GM23338 (cell line): Measurements from ENCODE around the gene NOX5. TPM values are rescaled to one million over a fixed set of nuclear protein-coding genes. Genes with fewer than 3 reads are reported as not detected.

Source experiments
- ATAC-seq: fragments of 200-7000 bp; cut with Tn5 transposase; 3 replicates; pipeline ENCODE4 v1.9.1; 2020
- DNase-seq: peaks from one replicate; pipeline ENCODE4 v3.0.0-alpha.2; 2015; ENCODE audit warnings: low spot score
- H2AFZ ChIP-seq: fragments of 200-600 bp; sonication (generic); 2 replicates; pipeline ENCODE4 v1.8.0; 2016; ENCODE audit warnings: antibody characterized with exemption, mild to moderate bottlenecking, moderate library complexity
- H3F3A ChIP-seq: fragments of 200-600 bp; sonication (generic); replicated peaks from 2 replicates; pipeline ENCODE4 v1.8.0; 2017; ENCODE audit warnings: antibody characterized with exemption, mixed run types, low read depth
- H3K27ac ChIP-seq: fragments of 200-600 bp; sonication (generic); 2 replicates; pipeline ENCODE4 v1.6.1; 2016; ENCODE audit warnings: low read depth
- H3K27me3 ChIP-seq: fragments of 200-600 bp; sonication (generic); 2 replicates; pipeline ENCODE4 v1.8.0; 2016; ENCODE audit warnings: mild to moderate bottlenecking, mixed run types, moderate library complexity; ENCODE audit not compliant: insufficient read depth
- H3K36me3 ChIP-seq: fragments of 200-600 bp; sonication (generic); 2 replicates; pipeline ENCODE4 v1.8.0; 2016; ENCODE audit warnings: mild to moderate bottlenecking; ENCODE audit not compliant: insufficient read depth
- H3K4me1 ChIP-seq: fragments of 200-600 bp; sonication (generic); 2 replicates; pipeline ENCODE4 v1.8.0; 2016; ENCODE audit warnings: mild to moderate bottlenecking, moderate library complexity; ENCODE audit not compliant: insufficient read depth
- H3K4me2 ChIP-seq: fragments of 200-600 bp; sonication (generic); 2 replicates; pipeline ENCODE4 v1.7.1; 2017; ENCODE audit warnings: mixed run types
- H3K4me3 ChIP-seq: fragments of 200-600 bp; sonication (generic); 2 replicates; pipeline ENCODE4 v1.6.1; 2016; ENCODE audit warnings: mixed run types
- H3K79me2 ChIP-seq: fragments of 200-600 bp; sonication (generic); replicated peaks from 2 replicates; pipeline ENCODE4 v1.8.0; 2017; ENCODE audit warnings: mild to moderate bottlenecking; ENCODE audit not compliant: insufficient read depth
- H3K9me2 ChIP-seq: fragments of 200-600 bp; sonication (generic); 2 replicates; pipeline ENCODE4 v1.8.0; 2017; ENCODE audit not compliant: insufficient read depth
- H4K20me1 ChIP-seq: fragments of 200-600 bp; sonication (generic); replicated peaks from 2 replicates; pipeline ENCODE4 v1.8.0; 2017; ENCODE audit warnings: mild to moderate bottlenecking; ENCODE audit not compliant: insufficient read depth
- H3K27ac Mint-ChIP-seq: 2 replicates; pipeline ENCODE4 v1.8.0; 2020; ENCODE audit warnings: inconsistent platforms, mild to moderate bottlenecking, moderate library complexity, mixed read lengths
- H3K27me3 Mint-ChIP-seq: 3 replicates; pipeline ENCODE4 v1.8.0; 2022; ENCODE audit warnings: low read depth, mild to moderate bottlenecking, moderate library complexity, mixed read lengths, inconsistent platforms; ENCODE audit not compliant: insufficient read depth, poor library complexity
- H3K36me3 Mint-ChIP-seq: 3 replicates; pipeline ENCODE4 v1.8.0; 2021; ENCODE audit warnings: low read depth, mild to moderate bottlenecking, inconsistent platforms, moderate library complexity, mixed read lengths
- H3K4me1 Mint-ChIP-seq: 3 replicates; pipeline ENCODE4 v1.8.0; 2020; ENCODE audit warnings: mild to moderate bottlenecking, inconsistent platforms, mixed read lengths
- H3K4me3 Mint-ChIP-seq: 3 replicates; pipeline ENCODE4 v1.8.0; 2021; ENCODE audit warnings: moderate library complexity, mild to moderate bottlenecking, inconsistent platforms, mixed read lengths
- H3K9me3 Mint-ChIP-seq: 3 replicates; pipeline ENCODE4 v1.8.0; 2020; ENCODE audit warnings: moderate library complexity, mild to moderate bottlenecking, inconsistent platforms, mixed read lengths
- CTCF ChIP-seq, 2 experiments: fragments of 200-600 bp in 1 of 2; sonication (generic) in 1 of 2; conservative IDR thresholded peaks; 2 replicates each; pipeline versions ENCODE4 v1.5.1 to v1.6.1; 2016 to 2017; ENCODE audit warnings: antibody characterized with exemption in 2 of 2, low read depth in 2 of 2, mild to moderate bottlenecking in 2 of 2, moderate library complexity in 1 of 2
- EZH2 ChIP-seq: fragments of 200-600 bp; sonication (generic); IDR thresholded peaks from one replicate; pipeline ENCODE4 v1.8.0; 2017; ENCODE audit warnings: antibody characterized with exemption, mild to moderate bottlenecking, low read depth; ENCODE audit not compliant: unreplicated experiment
- EZH2phosphoT487 ChIP-seq: fragments of 200-600 bp; sonication (generic); IDR thresholded peaks from one replicate; pipeline ENCODE4 v1.8.1; 2018; ENCODE audit warnings: antibody characterized with exemption; ENCODE audit not compliant: unreplicated experiment
- JUNB ChIP-seq: IDR thresholded peaks from one replicate; pipeline ENCODE4 v1.6.1; 2016; ENCODE audit warnings: antibody characterized with exemption; ENCODE audit not compliant: unreplicated experiment
- NANOG ChIP-seq: IDR thresholded peaks from 2 replicates; pipeline ENCODE4 v1.6.1; 2016; ENCODE audit warnings: antibody characterized with exemption, borderline replicate concordance
- REST ChIP-seq: IDR thresholded peaks from one replicate; pipeline ENCODE4 v1.6.1; 2018; ENCODE audit warnings: antibody characterized with exemption; ENCODE audit not compliant: unreplicated experiment
- ZNF114 ChIP-seq: fragments of 250-450 bp; sonication (Bioruptor Pico); IDR thresholded peaks from 2 replicates; pipeline ENCODE4 v1.5.0; 2020; ENCODE audit warnings: mild to moderate bottlenecking, moderate library complexity
- ZNF331 ChIP-seq: fragments of 250-450 bp; sonication (Bioruptor Pico); IDR thresholded peaks from 2 replicates; pipeline ENCODE4 v1.5.0; 2020; ENCODE audit warnings: low read depth, mild to moderate bottlenecking, moderate library complexity
- ZNF462 ChIP-seq: fragments of 250-450 bp; sonication (Bioruptor Pico); IDR thresholded peaks from 2 replicates; pipeline ENCODE4 v1.5.0; 2020; ENCODE audit warnings: mild to moderate bottlenecking, moderate library complexity
- polyA plus RNA-seq: library from polyadenylated mRNA; unstranded; fragments of >200 nt; fragmentation: Nextera tagmentation; extraction: Ambion mirVana; gene quantifications from 2 replicates; pipeline ENCODE4 v1.2.1, GENCODE V29; 2016
- total RNA-seq: library from RNA; depleted of rRNA; stranded (reverse); fragments of >200 nt; shearing (Covaris generic); gene quantifications from 2 replicates; pipeline ENCODE4 v1.2.3, GENCODE V29; 2014
- TF ChIP-seq, protein P1 (sequence below): IDR thresholded peaks from 2 replicates; pipeline ENCODE4 v1.6.1; 2016; ENCODE audit warnings: antibody characterized with exemption

The NOX5 gene
- total and polyA plus RNA-seq, 2 experiments from 2014 or later: 0.03 TPM; not detected in 1

- TF ChIP-seq CTCF (conservative IDR thresholded peaks at IDR 0.05; ENCODE audit: low read depth in 2 of 2) (no peak), REST (no peak), NANOG (no peak), ZNF331 (CRISPR knock-in tag) (no peak), EZH2phosphoT487 (no peak), ZNF114 (CRISPR knock-in tag) (no peak), JUNB (no peak)
- TF ChIP-seq, protein P1, sequence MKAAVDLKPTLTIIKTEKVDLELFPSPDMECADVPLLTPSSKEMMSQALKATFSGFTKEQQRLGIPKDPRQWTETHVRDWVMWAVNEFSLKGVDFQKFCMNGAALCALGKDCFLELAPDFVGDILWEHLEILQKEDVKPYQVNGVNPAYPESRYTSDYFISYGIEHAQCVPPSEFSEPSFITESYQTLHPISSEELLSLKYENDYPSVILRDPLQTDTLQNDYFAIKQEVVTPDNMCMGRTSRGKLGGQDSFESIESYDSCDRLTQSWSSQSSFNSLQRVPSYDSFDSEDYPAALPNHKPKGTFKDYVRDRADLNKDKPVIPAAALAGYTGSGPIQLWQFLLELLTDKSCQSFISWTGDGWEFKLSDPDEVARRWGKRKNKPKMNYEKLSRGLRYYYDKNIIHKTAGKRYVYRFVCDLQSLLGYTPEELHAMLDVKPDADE: no peak
Observed at GRCh38 chr15:68987676-68988075, 26.8 kb upstream of the NOX5 start (continued).

DNA sequence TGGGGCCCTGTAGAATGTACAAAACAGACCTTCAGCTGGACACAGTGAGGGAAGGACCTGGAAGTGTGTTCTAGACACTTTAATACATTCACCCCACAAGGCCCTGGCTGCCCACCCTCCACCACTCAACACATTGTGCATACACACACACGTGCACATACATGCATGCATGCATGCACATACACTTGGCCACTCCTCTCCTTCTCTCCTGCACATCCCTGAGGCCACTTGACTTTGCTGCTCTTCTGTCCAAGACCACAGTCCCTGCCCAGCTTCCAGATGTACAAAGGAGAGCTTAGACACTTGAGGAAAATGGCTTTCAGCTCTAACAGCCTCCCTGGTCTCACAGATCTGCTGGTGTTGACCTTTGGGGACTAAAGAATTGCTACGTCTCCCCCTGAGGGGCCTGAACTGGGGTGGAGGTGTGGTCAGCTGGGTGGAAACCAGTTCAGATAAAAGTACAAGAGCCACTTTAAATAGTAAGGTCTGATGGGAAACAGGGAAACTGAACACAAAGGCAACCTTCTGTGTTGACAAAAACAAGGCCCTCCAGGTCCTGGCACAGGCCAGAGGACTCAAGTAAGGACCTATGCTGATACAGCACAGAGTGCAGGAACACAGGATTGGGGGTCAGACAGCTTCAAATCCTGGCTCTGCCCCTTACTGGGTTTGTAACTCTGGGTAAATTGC, 24.8 kb upstream of the NOX5 start:
- Histone ChIP-seq H3K27ac (no peak overlapping the region), H3K4me3 (no peak overlapping the region), H3K79me2 (no peaks in the 10 kb centered on the region), H3K4me1 (peaks cover 10% of the 10 kb centered on the region), H3K4me2 (no peak overlapping the region; the same call in 1 of the 2 replicates), H4K20me1 (no peaks in the 10 kb centered on the region), H3K36me3 (no peaks in the 10 kb centered on the region), H3K9me2 (no peaks in the 10 kb centered on the region), H3F3A (no peaks in the 10 kb centered on the region), H3K27me3 (no peaks in the 10 kb centered on the region), H2AFZ (no peak overlapping the region)
- Mint-ChIP-seq H3K27me3 (peaks cover 24% of the 10 kb centered on the region), H3K9me3 (peaks cover 29% of the 10 kb centered on the region), H3K4me3 (no peak overlapping the region), H3K27ac (no peak overlapping the region), H3K36me3 (peaks cover 19% of the 10 kb centered on the region), H3K4me1 (peaks cover 16% of the 10 kb centered on the region)
- DNase-seq: no peak
- no peak for ATAC-seq
- no peak for TF ChIP-seq NANOG
- TF ChIP-seq EZH2: no peak
- TF ChIP-seq ZNF462 (CRISPR knock-in tag): no peak
- TF ChIP-seq ZNF331 (CRISPR knock-in tag): no peak
